Brain microvascular endothelial cell (primary cell): Measurements from ENCODE around the gene STXBP5.

Experiments used
- DNase-seq: peaks from one replicate; pipeline ENCODE4 v3.0.0-alpha.2; 2020
- H3K27ac ChIP-seq: fragments of 250-450 bp; sonication (Bioruptor Pico); 2 replicates; pipeline ENCODE4 v1.5.1; 2020; ENCODE audit warnings: mild to moderate bottlenecking, moderate library complexity
- H3K27me3 ChIP-seq: fragments of 250-450 bp; sonication (Bioruptor Pico); replicated peaks from 2 replicates; pipeline ENCODE4 v1.5.1; 2020; ENCODE audit warnings: mild to moderate bottlenecking
- H3K36me3 ChIP-seq: fragments of 250-450 bp; sonication (Bioruptor Pico); replicated peaks from 2 replicates; pipeline ENCODE4 v1.5.1; 2020; ENCODE audit warnings: mild to moderate bottlenecking
- H3K4me3 ChIP-seq: 2 replicates; pipeline ENCODE4 v1.5.1; 2011; ENCODE audit warnings: low read depth, mild to moderate bottlenecking, control low read depth, low read length, moderate library complexity
- in situ Hi-C: cut with HindIII; loops from 2 replicates; pipeline ENCODE4 v1.10.0; 2017; ENCODE audit warnings: low sequenced_read_pairs, low pct_ligation_motif_present
- TF ChIP-seq, protein P1 (sequence below): IDR thresholded peaks from 2 replicates; pipeline ENCODE4 v1.5.1; 2011; ENCODE audit warnings: low read depth, mild to moderate bottlenecking, moderate library complexity, low read length, control low read depth, inconsistent platforms; ENCODE audit errors: missing control alignments

STXBP5 gene

GRCh38 chr6:147392917-147393625 lies 188.9 kb downstream of the STXBP5 start:
- Histone ChIP-seq H3K27ac (no peak overlapping the region), H3K36me3 (no peaks in the 10 kb centered on the region), H3K27me3 (no peaks in the 10 kb centered on the region), H3K4me3 (no peak overlapping the region)
- in situ Hi-C loops, result no loop called here
- DNase-seq, result no peak
- TF ChIP-seq, protein P1, sequence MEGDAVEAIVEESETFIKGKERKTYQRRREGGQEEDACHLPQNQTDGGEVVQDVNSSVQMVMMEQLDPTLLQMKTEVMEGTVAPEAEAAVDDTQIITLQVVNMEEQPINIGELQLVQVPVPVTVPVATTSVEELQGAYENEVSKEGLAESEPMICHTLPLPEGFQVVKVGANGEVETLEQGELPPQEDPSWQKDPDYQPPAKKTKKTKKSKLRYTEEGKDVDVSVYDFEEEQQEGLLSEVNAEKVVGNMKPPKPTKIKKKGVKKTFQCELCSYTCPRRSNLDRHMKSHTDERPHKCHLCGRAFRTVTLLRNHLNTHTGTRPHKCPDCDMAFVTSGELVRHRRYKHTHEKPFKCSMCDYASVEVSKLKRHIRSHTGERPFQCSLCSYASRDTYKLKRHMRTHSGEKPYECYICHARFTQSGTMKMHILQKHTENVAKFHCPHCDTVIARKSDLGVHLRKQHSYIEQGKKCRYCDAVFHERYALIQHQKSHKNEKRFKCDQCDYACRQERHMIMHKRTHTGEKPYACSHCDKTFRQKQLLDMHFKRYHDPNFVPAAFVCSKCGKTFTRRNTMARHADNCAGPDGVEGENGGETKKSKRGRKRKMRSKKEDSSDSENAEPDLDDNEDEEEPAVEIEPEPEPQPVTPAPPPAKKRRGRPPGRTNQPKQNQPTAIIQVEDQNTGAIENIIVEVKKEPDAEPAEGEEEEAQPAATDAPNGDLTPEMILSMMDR, result no peak

GRCh38 chr6:147395158-147395557 lies 190.9 kb downstream of the STXBP5 start:
- in situ Hi-C loops, result no loop called here
- H3K4me3 ChIP-seq, result no peak overlapping the region
- H3K27ac ChIP-seq, result no peak overlapping the region
- TF ChIP-seq, protein P1, result no peak
- H3K36me3 ChIP-seq, result no peaks in the 10 kb centered on the region
- peak; percentile 47 for DNase-seq
- H3K27me3 ChIP-seq, result no peaks in the 10 kb centered on the region

DNA sequence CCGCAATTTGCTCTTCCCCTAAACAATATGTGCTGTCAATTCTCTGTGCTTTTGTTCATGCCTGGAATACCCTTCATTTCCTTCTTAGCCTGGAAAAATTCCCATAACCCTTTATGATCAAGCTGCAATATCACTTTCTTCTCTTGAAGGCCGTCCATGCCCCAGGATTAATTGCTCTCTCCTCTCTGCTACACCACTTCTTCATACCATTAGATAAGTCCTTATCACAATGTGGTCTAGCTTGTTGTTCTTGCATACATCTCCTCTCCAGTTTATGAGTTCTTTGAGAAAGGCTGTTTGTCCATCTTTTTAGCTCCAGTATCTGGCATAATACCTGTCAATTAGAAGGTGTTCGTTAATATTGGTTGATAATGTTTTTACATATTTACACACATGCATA lies 193.1 kb downstream of the STXBP5 start:
- Histone ChIP-seq H3K27ac (no peak overlapping the region), H3K36me3 (no peaks in the 10 kb centered on the region), H3K27me3 (no peaks in the 10 kb centered on the region), H3K4me3 (no peak overlapping the region)
- DNase-seq, result no peak
- TF ChIP-seq, protein P1, result no peak
- in situ Hi-C loops, result no loop called here

GRCh38 chr6:147400968-147401367 lies 196.8 kb downstream of the STXBP5 start:
- no peak for DNase-seq
- Histone ChIP-seq H3K36me3 (no peaks in the 10 kb centered on the region), H3K27me3 (no peaks in the 10 kb centered on the region), H3K4me3 (no peak overlapping the region), H3K27ac (no peak overlapping the region)
- TF ChIP-seq, protein P1, result no peak
- in situ Hi-C loops, result no loop called here

DNA sequence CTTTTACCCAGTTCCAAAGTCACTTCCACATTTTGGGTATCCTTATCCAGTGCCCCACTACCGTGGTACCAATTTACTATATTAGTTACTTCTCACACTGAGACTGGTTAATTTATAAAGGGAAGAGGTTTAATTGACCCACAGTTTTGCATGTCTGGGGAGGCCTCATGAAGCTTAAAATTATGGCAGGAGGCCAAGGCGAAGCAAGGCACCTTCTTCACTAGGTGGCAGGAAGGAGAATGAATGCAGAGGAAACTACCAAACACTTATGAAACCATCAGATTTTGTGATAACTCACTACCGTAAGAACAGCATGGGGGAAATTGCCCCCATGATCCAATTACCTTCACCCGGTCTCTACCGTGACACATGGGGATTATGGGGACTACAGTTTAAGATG lies 197.6 kb downstream of the STXBP5 start:
- no peak overlapping the region for H3K27ac ChIP-seq
- no peak overlapping the region for H3K4me3 ChIP-seq
- in situ Hi-C loops, result no loop called here
- H3K27me3 ChIP-seq, result no peaks in the 10 kb centered on the region
- TF ChIP-seq, protein P1, result no peak
- DNase-seq, result no peak
- no peaks in the 10 kb centered on the region for H3K36me3 ChIP-seq

- H3K36me3 ChIP-seq, result no peaks in the 10 kb centered on the region
- H3K27me3 ChIP-seq, result no peaks in the 10 kb centered on the region
- in situ Hi-C loops, result no loop called here
- H3K4me3 ChIP-seq, result no peak overlapping the region
- DNase-seq, result no peak
- TF ChIP-seq, protein P1, result no peak
- no peak overlapping the region for H3K27ac ChIP-seq
Measured at GRCh38 chr6:147406783-147407182, 202.6 kb downstream of the STXBP5 start.
